Neuron (in vitro differentiated cells): Measurements from ENCODE around the gene TCTA.

Experiments
- H2AFZ ChIP-seq: one replicate; pipeline ENCODE4 v1.6.1; 2013; ENCODE audit warnings: low read depth, mild to moderate bottlenecking, inconsistent platforms, low read length, moderate library complexity
- H3K27me3 ChIP-seq: one replicate; pipeline ENCODE4 v1.6.1; 2013; ENCODE audit warnings: low read length; ENCODE audit not compliant: insufficient read depth
- H3K36me3 ChIP-seq: one replicate; pipeline ENCODE4 v1.6.1; 2013; ENCODE audit warnings: low read length; ENCODE audit not compliant: insufficient read depth
- H3K4me1 ChIP-seq: one replicate; pipeline ENCODE4 v1.6.1; 2013; ENCODE audit warnings: low read length; ENCODE audit not compliant: insufficient read depth
- H3K4me3 ChIP-seq: 2 replicates; pipeline ENCODE4 v1.5.1; 2013; ENCODE audit warnings: mild to moderate bottlenecking, low read length, moderate library complexity
- H3K9me3 ChIP-seq: one replicate; pipeline ENCODE4 v1.6.1; 2013; ENCODE audit warnings: low read length

The TCTA gene, protein sequence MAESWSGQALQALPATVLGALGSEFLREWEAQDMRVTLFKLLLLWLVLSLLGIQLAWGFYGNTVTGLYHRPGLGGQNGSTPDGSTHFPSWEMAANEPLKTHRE

GRCh38 chr3:49411968-49412631, at the start of gene TCTA, which contains the start of gene RHOA:
TCTA (plus strand) TSS chr3:49412423; CDS start chr3:49412427, 4 bp downstream.
RHOA (minus strand) TSS chr3:49411976; CDS start chr3:49375589, 36,387 bp downstream.
- no peaks in the 10 kb centered on the region for H3K27me3 ChIP-seq
- H3K36me3 ChIP-seq, result peaks cover 13% of the 10 kb centered on the region
- peaks cover 21% of the 10 kb centered on the region for H3K4me1 ChIP-seq
- peak within 1 kb of the TSS; percentile 49 for H2AFZ ChIP-seq
- H3K9me3 ChIP-seq, result no peaks in the 10 kb centered on the region
- H3K4me3 ChIP-seq, result peak within 1 kb of the TSS; percentile 81

GRCh38 chr3:49362561-49362960, 49.7 kb upstream of the TCTA start:
- Histone ChIP-seq H3K4me1 (peaks cover 11% of the 10 kb centered on the region), H3K27me3 (no peaks in the 10 kb centered on the region), H2AFZ (no peak overlapping the region), H3K9me3 (peaks cover 2% of the 10 kb centered on the region), H3K36me3 (peaks cover 59% of the 10 kb centered on the region), H3K4me3 (no peak overlapping the region)

GRCh38 chr3:49370585-49371290, 41.5 kb upstream of the TCTA start:
- no peak overlapping the region for H3K4me3 ChIP-seq
- no peaks in the 10 kb centered on the region for H3K27me3 ChIP-seq
- H3K36me3 ChIP-seq, result peaks cover 67% of the 10 kb centered on the region
- peaks cover 2% of the 10 kb centered on the region for H3K9me3 ChIP-seq
- H2AFZ ChIP-seq, result no peak overlapping the region
- H3K4me1 ChIP-seq, result no peaks in the 10 kb centered on the region

DNA sequence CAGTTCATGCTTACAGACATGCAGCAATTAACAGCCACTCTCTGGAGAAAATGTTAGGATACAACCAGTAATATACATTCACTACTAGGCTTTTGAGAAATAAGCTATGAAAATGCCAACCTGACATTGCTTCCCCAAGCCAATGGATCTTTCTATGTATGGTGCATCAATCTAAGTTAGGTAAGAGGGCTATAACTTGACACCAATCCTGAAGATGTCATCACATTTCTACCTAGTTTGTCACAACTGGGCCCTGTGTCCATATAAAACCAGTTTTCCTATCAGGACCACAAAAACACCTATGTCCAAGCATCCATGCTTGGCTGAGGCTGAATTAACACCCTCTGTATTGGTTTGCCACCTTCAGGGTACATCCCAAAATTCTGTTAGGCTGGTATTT, 40.3 kb upstream of the TCTA start:
- Histone ChIP-seq H3K27me3 (no peaks in the 10 kb centered on the region), H2AFZ (no peak overlapping the region), H3K4me3 (no peak overlapping the region), H3K4me1 (no peaks in the 10 kb centered on the region), H3K9me3 (peaks cover 2% of the 10 kb centered on the region), H3K36me3 (peaks cover 60% of the 10 kb centered on the region)

GRCh38 chr3:49377483-49377882, 34.7 kb upstream of the TCTA start:
- H2AFZ ChIP-seq, result no peak overlapping the region
- peaks cover 14% of the 10 kb centered on the region for H3K9me3 ChIP-seq

GRCh38 chr3:49378249-49378895, 33.9 kb upstream of the TCTA start:
- Histone ChIP-seq H3K36me3 (peaks cover 22% of the 10 kb centered on the region), H3K4me3 (no peak overlapping the region)

More at GRCh38 chr3:49377483-49377882, 34.7 kb upstream of the TCTA start:
- H3K4me1 ChIP-seq, result no peaks in the 10 kb centered on the region
- H3K27me3 ChIP-seq, result no peaks in the 10 kb centered on the region
- H3K36me3 ChIP-seq, result peaks cover 30% of the 10 kb centered on the region
- H3K4me3 ChIP-seq, result no peak overlapping the region

DNA sequence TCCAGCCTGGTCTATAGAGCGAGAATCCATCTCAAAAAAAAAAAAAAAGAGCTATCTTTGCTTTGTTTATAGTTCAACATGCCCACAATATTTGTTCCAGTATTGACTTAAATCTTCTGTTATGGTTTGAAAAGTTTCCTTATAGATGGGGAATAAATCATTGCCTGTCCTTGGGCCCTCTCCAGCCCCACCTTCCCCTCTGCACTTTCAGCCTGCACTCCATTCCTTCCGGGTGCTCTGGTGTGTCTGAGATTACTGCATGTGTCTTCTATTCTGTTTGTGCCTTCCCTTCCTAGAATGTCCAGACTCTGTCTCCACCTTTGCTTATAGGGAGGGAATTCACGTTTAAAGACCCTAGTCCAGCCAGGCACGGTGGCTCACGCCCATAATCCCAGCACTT, 28.8 kb upstream of the TCTA start:
- Histone ChIP-seq H3K27me3 (no peaks in the 10 kb centered on the region), H2AFZ (no peak overlapping the region), H3K36me3 (no peaks in the 10 kb centered on the region), H3K4me1 (no peaks in the 10 kb centered on the region), H3K4me3 (no peak overlapping the region), H3K9me3 (peaks cover 8% of the 10 kb centered on the region)

More at GRCh38 chr3:49378249-49378895, 33.9 kb upstream of the TCTA start:
- H3K9me3 ChIP-seq, result peaks cover 14% of the 10 kb centered on the region
- no peaks in the 10 kb centered on the region for H3K4me1 ChIP-seq
- H3K27me3 ChIP-seq, result no peaks in the 10 kb centered on the region
- no peak overlapping the region for H2AFZ ChIP-seq

DNA sequence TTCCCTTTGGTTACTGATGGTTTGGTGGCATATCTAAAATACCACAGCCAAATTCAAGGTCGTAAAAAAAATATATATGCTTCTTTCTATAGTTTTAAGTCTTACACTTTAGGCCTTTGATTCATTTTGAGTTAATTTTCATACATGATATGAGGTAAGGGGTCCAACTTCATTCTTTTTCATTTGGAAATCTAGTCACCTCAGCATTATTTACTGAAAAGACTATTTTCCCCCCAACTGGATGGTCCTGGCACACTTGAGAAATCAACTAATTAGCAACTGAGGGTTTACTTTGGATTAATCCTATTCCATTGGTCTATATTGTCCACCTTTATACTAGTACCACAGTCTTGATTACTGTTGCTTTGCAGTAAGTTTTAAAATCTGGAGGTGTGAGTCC, 26.6 kb upstream of the TCTA start:
- Histone ChIP-seq H2AFZ (no peak overlapping the region), H3K4me3 (no peak overlapping the region), H3K27me3 (no peaks in the 10 kb centered on the region), H3K9me3 (peaks cover 2% of the 10 kb centered on the region), H3K4me1 (no peaks in the 10 kb centered on the region), H3K36me3 (no peaks in the 10 kb centered on the region)

DNA sequence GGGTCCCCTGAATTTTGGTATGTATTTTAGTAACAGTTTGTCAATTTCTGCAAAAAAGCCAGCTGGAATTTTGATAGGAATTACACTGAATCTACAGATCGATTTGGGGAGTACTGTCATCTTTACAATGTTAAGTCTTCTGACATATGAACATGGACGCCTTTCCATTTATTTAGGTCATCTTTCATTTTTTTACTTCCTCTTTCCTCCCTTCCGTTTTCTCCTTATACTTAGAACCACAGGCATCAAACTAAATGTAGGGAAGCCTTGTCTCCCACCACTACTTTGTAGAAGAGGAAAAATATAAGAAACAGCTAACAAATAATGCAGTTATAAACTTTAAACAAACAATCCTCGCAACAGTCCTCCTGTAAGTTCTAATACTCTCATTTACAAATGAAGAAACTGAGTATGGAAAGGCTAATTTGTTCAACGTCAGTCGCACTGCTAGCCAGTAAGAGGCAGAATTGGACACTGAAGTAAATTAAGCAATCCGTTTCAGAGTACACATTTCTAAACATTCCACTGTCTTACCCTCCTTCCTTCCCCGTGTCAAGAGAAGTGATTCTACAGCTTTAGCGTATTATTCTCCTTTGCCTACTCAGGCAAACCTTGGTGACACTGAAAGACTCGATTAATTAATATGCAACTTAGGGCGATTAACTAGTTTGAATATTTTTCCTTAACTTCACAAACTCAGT, 26.0 kb upstream of the TCTA start:
- peaks cover 2% of the 10 kb centered on the region for H3K9me3 ChIP-seq
- H3K4me3 ChIP-seq, result no peak overlapping the region
- no peak overlapping the region for H2AFZ ChIP-seq
- H3K36me3 ChIP-seq, result no peaks in the 10 kb centered on the region
- no peaks in the 10 kb centered on the region for H3K4me1 ChIP-seq
- no peaks in the 10 kb centered on the region for H3K27me3 ChIP-seq

DNA sequence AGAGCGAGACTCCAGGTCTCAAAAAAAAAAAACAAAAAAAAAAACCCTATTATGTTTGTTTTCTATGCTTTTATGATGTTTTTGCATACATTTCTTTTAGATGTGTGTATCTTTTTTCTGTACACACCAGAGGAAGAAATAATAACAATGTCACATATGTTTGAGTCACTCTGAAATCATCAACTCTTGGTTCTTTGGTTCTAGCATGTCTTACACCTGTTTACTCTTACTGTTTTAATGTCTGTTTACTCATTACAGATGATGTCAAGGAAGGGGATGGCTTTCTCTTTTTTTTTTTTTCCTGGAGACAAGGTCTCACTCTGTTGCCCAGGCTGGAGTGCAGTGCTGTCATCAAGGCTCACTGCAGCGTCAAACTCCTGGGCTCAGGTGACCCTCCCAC, 24.5 kb upstream of the TCTA start:
- H3K36me3 ChIP-seq, result no peaks in the 10 kb centered on the region
- H2AFZ ChIP-seq, result no peak overlapping the region
- H3K4me3 ChIP-seq, result no peak overlapping the region
- no peaks in the 10 kb centered on the region for H3K4me1 ChIP-seq
- no peaks in the 10 kb centered on the region for H3K27me3 ChIP-seq
- peaks cover 2% of the 10 kb centered on the region for H3K9me3 ChIP-seq

DNA sequence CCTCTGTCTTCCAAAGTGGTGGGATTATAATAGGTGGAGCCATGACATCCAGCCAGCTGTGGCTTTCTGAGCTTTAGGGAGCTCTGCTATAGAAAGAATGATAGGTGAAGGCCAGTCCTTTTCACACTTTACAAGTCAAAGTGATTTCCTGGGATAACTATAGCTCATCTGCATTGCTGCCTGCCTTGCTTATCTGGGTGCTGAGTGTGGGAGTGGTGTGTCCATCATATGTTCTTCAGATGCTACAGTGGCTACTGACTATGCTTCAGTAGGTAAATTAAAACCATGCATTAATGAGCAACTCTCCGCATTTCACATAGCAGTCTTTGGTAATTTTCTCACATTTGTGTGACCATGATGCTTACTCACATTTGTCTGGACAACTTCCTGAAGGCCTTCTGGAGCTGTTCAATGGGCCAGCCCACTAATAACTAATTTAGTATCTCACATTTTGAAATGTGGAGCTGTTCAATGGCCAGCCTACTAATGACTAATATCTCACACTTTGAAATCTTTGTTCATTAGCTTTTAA, 23.9 kb upstream of the TCTA start:
- H3K9me3 ChIP-seq, result peaks cover 2% of the 10 kb centered on the region
- no peaks in the 10 kb centered on the region for H3K27me3 ChIP-seq
- no peaks in the 10 kb centered on the region for H3K36me3 ChIP-seq
- H3K4me3 ChIP-seq, result no peak overlapping the region
- no peaks in the 10 kb centered on the region for H3K4me1 ChIP-seq
- H2AFZ ChIP-seq, result no peak overlapping the region

DNA sequence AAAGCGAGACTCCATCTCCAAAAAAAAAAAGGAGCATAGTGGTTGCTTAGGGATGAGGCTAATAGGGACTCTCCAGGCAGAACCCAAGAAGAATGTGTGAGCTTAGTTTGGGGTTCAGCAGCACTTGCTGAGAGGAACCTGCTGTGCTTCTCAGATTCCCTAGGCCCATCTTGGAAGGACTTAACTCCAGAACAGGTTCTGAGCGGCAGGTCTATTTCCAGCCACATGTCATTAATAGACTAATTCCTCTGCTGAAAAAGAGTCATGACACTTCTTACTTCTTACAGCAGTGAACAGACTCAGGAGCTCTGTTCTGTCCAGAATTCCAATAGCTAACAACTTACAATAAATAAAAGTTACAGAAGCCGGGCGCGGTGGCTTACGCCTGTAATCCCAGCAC, 22.9 kb upstream of the TCTA start:
- Histone ChIP-seq H3K27me3 (no peaks in the 10 kb centered on the region), H3K4me1 (no peaks in the 10 kb centered on the region), H2AFZ (no peak overlapping the region), H3K9me3 (peaks cover 2% of the 10 kb centered on the region), H3K36me3 (no peaks in the 10 kb centered on the region), H3K4me3 (no peak overlapping the region)
